Activated CD4-positive, alpha-beta T cell treated with anti-CD3 and anti-CD28 coated beads, Interleukin-2, amount 10 ng/mL, durations not matched to agents 24 days and 14 days (primary cell): ENCODE measurements around the gene NEURL1. TPM values are rescaled to one million over a fixed set of nuclear protein-coding genes. Genes with fewer than 3 reads are reported as not detected.

ENCODE experiments used
- DNase-seq: peaks from one replicate; pipeline ENCODE4 v3.0.0; 2022
- H3K27ac Mint-ChIP-seq: one replicate; pipeline ENCODE4 v1.8.0; 2022; ENCODE audit warnings: mild to moderate bottlenecking, mixed read lengths
- H3K27me3 Mint-ChIP-seq: one replicate; pipeline ENCODE4 v1.8.0; 2022; ENCODE audit warnings: mixed read lengths
- H3K36me3 Mint-ChIP-seq: one replicate; pipeline ENCODE4 v1.8.0; 2022; ENCODE audit warnings: low read depth, mild to moderate bottlenecking, mixed read lengths
- H3K4me1 Mint-ChIP-seq: one replicate; pipeline ENCODE4 v1.8.0; 2021; ENCODE audit warnings: mixed read lengths
- H3K4me3 Mint-ChIP-seq: one replicate; pipeline ENCODE4 v1.8.0; 2022; ENCODE audit warnings: mild to moderate bottlenecking, moderate library complexity, mixed read lengths
- H3K9me3 Mint-ChIP-seq: one replicate; pipeline ENCODE4 v1.8.0; 2021; ENCODE audit warnings: mixed read lengths
- intact Hi-C: fragments of 100-400 bp; cut with micrococcal nuclease; formaldehyde crosslinking; loops from one replicate; pipeline ENCODE4 v1.15.1; 2023
- total RNA-seq: library from RNA; stranded (reverse); gene quantifications from 2 replicates; pipeline ENCODE4 v1.2.3, GENCODE V29; 2022

Gene NEURL1
- total RNA-seq, 1 donor from 2014 or later = 2.8 TPM

DNA sequence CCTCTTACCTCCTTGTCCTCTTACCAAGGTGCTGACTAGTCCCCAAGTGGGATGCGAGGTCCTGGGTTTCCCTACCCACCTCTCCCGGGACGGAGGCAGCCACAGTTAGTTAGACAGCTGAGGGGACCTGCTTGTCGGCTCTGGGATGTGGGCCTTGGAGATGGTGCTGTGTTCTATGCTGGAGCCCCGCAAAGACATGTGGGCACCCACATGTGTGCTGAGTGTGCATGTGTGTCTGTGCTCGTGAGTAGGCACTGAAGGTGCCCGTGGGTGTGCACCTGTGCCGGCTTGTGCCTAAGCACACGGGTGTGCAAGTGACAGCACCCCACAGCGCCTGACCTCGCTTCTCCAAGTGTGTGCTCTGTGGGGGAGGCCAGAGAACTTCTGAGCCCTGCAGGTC lies 62.2 kb downstream of the NEURL1 start:
- no peak for DNase-seq
- Mint-ChIP-seq H3K4me1 (peaks cover 24% of the 10 kb centered on the region), H3K27ac (no peak overlapping the region), H3K9me3 (no peaks in the 10 kb centered on the region), H3K27me3 (peaks cover 42% of the 10 kb centered on the region), H3K4me3 (peak overlapping the region; percentile 53), H3K36me3 (no peaks in the 10 kb centered on the region)
- intact Hi-C loops = no loop called here

DNA sequence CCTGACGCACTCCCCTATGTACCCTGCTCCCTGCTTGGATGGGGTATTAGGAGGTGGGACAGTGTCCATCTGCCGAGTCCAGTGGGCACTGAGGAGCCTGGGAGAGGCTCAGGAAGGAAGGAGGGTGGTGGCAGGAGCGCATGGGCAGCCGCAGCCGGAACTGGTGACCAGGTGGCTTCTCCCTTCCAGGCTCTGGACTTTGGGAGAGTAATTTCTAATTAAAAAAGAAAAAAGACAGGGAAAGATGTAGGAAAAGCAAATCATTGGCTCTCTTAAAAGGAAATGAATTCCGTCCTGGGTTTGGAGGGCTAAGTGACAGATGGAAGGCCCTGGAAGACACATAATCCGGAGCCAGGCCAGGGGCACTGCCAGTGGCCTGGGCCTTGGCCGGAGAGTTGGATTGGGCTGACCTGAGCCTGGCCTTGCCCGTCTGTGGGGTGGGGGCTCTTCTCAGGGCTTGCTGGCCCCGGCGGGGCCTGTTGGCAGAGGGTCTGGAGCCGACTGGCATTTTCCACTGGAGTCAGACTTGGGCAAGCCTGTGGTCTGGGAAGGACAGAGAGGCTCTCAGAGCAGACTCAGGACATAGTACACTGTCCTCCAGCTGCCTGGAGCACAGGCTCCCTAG lies 63.0 kb downstream of the NEURL1 start:
- no peaks in the 10 kb centered on the region for H3K36me3 Mint-ChIP-seq
- intact Hi-C loops = no loop called here
- H3K4me3 Mint-ChIP-seq = no peak overlapping the region
- H3K9me3 Mint-ChIP-seq = no peaks in the 10 kb centered on the region
- DNase-seq = no peak
- H3K27ac Mint-ChIP-seq = no peak overlapping the region
- H3K4me1 Mint-ChIP-seq = peaks cover 24% of the 10 kb centered on the region
- peaks cover 42% of the 10 kb centered on the region for H3K27me3 Mint-ChIP-seq

DNA sequence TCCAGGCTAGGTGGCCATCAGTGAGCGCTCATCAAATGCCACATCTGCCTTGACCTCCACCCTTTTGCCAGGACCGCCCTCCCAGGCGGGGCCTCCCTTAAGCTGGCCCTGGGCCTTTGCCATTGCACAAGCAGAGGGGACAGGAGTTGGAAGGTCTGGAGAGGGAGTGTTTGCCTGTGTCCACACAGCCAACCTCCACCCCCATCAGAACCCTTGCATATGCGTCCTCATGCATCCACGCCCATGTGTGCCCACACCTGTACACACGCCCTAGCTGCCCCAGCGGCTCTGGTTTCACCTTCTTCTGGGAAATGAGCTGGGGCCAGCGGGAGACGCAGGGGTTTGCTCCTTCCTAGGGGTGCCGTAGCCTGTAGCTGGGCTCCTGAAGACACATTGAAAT lies 64.0 kb downstream of the NEURL1 start:
- H3K4me1 Mint-ChIP-seq = peaks cover 22% of the 10 kb centered on the region
- peaks cover 42% of the 10 kb centered on the region for H3K27me3 Mint-ChIP-seq
- no peaks in the 10 kb centered on the region for H3K36me3 Mint-ChIP-seq
- intact Hi-C loops = no loop called here
- DNase-seq = no peak
- no peak overlapping the region for H3K27ac Mint-ChIP-seq
- H3K9me3 Mint-ChIP-seq = no peaks in the 10 kb centered on the region
- H3K4me3 Mint-ChIP-seq = no peak overlapping the region

DNA sequence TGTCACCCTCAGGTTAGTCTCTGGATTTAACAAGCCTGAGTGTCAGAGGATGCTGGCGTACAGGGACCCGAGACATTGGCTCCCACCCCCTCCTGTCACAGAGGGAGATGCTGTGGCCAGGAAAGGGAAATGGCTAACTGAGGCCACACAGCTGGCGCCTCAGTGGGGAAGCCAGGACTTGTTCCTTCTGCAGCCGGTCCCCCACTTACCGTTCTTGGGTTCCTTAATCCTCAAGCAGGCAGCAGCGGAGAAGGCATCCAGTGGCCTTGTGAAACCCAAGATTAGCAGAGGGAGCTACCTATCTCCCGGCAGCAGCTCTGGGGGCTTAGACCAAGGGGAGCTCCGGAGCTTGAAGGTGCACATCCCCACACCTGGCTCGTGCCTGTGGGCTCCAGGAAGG lies 65.4 kb downstream of the NEURL1 start:
- no peak for DNase-seq
- H3K9me3 Mint-ChIP-seq = no peaks in the 10 kb centered on the region
- peaks cover 10% of the 10 kb centered on the region for H3K4me1 Mint-ChIP-seq
- intact Hi-C loops = no loop called here
- peaks cover 40% of the 10 kb centered on the region for H3K27me3 Mint-ChIP-seq
- no peak overlapping the region for H3K27ac Mint-ChIP-seq
- no peak overlapping the region for H3K4me3 Mint-ChIP-seq
- H3K36me3 Mint-ChIP-seq = no peaks in the 10 kb centered on the region

DNA sequence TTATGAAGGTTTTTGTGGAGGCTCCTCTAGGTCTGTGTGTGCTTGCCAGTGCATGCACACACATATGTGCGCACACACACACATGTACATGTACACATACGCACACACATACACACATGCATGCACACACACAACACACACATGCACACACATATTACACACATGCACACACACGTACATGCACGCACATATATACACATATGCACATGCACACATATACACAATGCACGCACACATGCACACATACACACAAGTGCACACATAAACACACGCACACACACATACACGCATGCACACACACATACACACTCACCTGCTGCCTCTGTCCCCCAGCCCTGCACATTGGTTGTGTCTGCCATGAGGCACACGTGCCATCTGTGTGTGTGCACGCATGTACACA lies 66.3 kb downstream of the NEURL1 start:
- Mint-ChIP-seq H3K9me3 (no peaks in the 10 kb centered on the region), H3K36me3 (no peaks in the 10 kb centered on the region), H3K27me3 (peaks cover 32% of the 10 kb centered on the region), H3K27ac (no peak overlapping the region), H3K4me3 (no peak overlapping the region), H3K4me1 (peaks cover 1% of the 10 kb centered on the region)
- intact Hi-C loops = no loop called here
- no peak for DNase-seq

DNA sequence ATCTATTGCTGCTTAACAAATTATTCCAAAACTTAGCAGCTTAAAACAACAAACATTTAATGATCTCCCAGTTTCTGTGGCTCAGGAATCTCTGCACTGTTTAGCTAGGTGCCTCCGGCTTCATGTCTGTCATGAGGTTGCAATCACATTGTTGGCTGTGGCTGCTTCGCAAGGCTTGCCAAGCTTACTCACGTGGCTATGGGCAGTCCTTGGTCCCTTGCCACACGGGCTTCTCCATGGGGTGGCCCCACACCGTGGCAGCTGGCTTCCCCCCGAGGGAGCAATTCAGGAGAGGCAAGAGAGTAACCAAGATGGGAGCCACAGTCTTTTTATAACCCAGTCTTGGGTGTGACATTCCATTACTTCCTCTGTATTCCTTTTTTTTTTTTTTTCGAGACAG lies 67.4 kb downstream of the NEURL1 start:
- H3K9me3 Mint-ChIP-seq = no peaks in the 10 kb centered on the region
- no peaks in the 10 kb centered on the region for H3K4me1 Mint-ChIP-seq
- DNase-seq = no peak
- H3K27ac Mint-ChIP-seq = no peak overlapping the region
- H3K27me3 Mint-ChIP-seq = peaks cover 25% of the 10 kb centered on the region
- no peak overlapping the region for H3K4me3 Mint-ChIP-seq
- intact Hi-C loops = no loop called here
- no peaks in the 10 kb centered on the region for H3K36me3 Mint-ChIP-seq

DNA sequence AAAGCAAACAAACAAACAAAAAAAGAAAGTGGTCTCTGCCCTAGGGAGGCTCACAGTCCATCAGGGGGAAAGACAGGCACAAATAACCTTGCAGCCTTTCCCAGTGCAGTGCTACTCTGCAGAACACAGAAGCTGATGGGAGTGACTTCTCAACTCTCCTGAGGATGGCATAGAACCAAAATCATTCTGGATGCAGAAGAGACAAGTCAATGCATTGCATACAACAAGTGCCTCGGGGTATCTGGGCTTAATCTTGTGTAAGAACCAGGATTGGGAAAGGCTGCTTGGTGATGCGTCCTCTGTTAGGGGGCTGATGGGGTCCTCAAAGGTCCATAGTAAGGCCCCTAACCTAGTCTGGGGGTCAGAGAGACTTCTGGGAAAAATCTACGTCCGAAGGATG lies 68.9 kb downstream of the NEURL1 start:
- DNase-seq = no peak
- Mint-ChIP-seq H3K9me3 (no peaks in the 10 kb centered on the region), H3K4me1 (no peaks in the 10 kb centered on the region), H3K27ac (no peak overlapping the region), H3K4me3 (no peak overlapping the region), H3K27me3 (peaks cover 17% of the 10 kb centered on the region), H3K36me3 (no peaks in the 10 kb centered on the region)
- intact Hi-C loops = no loop called here

DNA sequence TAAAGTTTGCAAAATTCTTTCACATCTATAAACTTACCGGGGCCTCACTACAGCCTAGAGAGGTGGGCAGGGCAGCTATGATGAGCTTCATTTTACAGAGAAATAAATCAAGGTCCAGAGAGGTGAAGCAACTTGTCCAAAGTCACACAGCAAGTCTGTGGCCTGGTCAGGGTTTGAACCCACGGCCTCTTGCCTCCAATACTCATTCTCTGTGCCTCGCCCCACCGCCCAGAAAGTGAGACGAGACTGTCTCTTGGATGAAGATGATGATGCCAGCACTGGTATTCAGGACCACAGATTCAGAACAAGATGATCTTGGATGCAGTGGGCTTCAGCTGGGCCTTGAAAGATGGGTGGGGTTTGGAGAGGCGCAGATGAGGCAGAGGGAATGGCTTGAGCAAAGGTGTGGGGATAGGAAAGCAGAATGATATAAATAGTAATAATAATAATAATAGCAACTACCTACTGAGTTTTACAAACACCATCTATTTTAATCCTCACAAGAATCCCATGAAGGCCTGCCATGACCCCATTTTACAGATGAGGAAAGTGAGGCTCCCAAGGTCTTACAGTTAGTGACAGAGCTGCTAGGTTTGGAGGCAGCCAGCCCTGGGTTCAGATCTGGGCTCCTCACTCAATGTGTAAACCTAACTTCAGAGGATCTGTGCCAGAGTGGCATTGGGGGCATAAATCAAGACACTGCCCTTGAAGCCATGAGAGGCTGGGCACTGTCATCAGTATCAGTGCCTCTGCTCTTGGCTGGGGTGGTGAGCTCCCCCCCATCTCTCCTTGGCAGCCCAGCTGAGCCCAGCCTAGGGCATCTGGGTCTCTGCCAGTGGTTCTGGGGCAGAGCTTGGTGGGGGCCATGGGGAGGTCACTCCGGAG lies 70.0 kb downstream of the NEURL1 start:
- no peak for DNase-seq
- Mint-ChIP-seq H3K27me3 (peaks cover 12% of the 10 kb centered on the region), H3K4me1 (no peaks in the 10 kb centered on the region), H3K4me3 (no peak overlapping the region), H3K36me3 (no peaks in the 10 kb centered on the region), H3K27ac (no peak overlapping the region), H3K9me3 (no peaks in the 10 kb centered on the region)
- intact Hi-C loops = no loop called here

DNA sequence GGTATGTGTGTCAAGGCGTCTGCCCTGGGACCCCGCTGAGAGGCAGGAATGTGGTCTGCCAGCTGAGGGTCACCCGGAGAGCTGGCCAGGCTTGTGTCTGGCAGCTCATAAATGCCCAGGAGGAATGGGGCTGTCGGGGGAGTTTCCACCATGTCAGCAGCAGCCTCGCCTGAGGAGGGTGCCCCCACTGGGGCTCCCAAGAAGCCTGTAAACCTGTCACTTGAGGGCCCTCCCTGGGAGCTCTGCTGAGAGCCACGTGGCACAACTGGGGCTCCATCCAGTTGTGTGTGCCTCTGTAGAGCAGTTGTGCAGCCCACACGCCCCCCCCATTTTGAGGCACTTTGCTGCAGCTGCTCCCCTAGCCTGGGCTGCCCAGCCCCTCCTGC lies 70.6 kb downstream of the NEURL1 start:
- DNase-seq = no peak
- Mint-ChIP-seq H3K27me3 (peaks cover 11% of the 10 kb centered on the region), H3K4me1 (no peaks in the 10 kb centered on the region), H3K27ac (no peak overlapping the region), H3K9me3 (no peaks in the 10 kb centered on the region), H3K36me3 (no peaks in the 10 kb centered on the region), H3K4me3 (no peak overlapping the region)
- intact Hi-C loops = no loop called here

DNA sequence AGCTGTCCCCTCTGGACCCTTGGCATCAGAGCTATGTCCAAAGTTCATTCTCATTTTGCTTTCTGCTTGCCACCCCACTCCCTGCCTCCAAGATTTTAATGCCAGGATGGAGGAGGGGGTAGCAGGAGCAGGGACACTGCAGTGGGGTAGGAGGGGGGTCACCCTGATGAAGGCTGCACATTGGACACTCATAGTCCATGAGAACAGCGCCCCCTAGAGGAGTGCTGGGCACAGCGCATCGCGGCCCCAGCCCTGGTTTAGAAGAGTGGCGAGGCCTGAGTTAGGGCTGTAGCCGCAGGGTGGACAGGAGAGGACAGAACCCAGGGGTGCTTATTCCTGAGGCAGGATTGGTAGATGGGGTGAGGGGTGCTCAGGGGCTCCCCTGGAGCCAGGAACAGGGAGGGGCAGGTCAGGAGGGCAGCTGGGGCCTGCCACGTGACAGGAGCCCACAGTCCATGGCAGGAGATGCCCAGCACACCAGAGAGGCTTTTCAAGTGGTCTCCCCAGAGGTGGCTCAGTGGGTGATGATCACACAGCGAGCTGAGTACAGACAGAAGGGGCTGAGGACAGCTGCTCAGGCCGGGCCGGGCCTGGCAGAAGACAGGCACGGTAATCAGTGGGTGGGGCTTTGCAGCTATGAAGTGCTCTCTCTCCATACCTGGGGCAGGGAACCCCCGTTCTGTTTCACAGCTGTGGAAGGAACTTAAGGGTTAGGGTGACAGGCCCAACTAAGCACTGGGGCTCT lies 71.4 kb downstream of the NEURL1 start:
- no peaks in the 10 kb centered on the region for H3K36me3 Mint-ChIP-seq
- H3K4me1 Mint-ChIP-seq = no peaks in the 10 kb centered on the region
- peaks cover 9% of the 10 kb centered on the region for H3K27me3 Mint-ChIP-seq
- H3K9me3 Mint-ChIP-seq = no peaks in the 10 kb centered on the region
- peak; percentile 84 for DNase-seq
- intact Hi-C loops = no loop called here
- H3K27ac Mint-ChIP-seq = no peak overlapping the region
- H3K4me3 Mint-ChIP-seq = no peak overlapping the region

DNA sequence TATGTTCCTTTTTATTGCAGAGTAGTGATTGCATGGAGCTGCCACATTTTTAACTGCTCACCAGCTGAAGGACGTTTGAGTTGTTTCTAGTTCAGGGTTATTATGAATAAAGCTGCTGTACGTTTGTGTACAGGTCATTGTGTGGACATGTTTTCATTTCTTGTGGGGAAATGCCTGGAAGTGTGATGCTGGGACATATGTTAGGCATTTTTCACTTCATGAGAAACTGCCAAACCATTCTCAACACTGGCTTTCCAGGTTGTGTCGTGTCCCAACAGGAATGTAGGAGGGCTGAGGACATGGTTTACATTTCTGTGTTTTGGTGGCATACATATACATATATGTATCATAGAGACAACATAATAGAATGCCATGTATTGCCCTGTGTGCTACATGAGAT lies 73.0 kb downstream of the NEURL1 start:
- H3K36me3 Mint-ChIP-seq = no peaks in the 10 kb centered on the region
- no peaks in the 10 kb centered on the region for H3K9me3 Mint-ChIP-seq
- DNase-seq = no peak
- no peak overlapping the region for H3K4me3 Mint-ChIP-seq
- H3K27me3 Mint-ChIP-seq = peaks cover 8% of the 10 kb centered on the region
- intact Hi-C loops = no loop called here
- no peaks in the 10 kb centered on the region for H3K4me1 Mint-ChIP-seq
- H3K27ac Mint-ChIP-seq = no peak overlapping the region

DNA sequence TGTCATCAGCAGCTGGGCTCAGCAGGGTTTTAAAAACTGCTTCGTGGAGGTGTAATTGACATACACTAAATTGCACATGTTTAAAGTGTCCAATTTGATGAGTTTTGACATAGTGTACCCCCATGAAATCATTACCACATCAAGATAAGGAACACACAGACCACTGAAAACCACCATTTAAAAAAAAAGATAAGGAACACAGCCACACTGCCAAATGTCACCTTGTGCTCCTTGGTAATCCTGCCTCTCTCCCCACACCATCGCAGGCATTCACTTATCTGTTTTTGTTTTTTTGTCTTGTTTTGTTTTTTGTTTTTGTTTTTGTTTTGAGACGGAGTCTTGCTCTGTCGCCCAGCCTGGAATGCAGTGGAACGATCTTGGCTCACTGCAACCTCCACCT lies 75.0 kb downstream of the NEURL1 start:
- no peaks in the 10 kb centered on the region for H3K36me3 Mint-ChIP-seq
- no peak overlapping the region for H3K27ac Mint-ChIP-seq
- H3K9me3 Mint-ChIP-seq = no peaks in the 10 kb centered on the region
- DNase-seq = no peak
- H3K4me3 Mint-ChIP-seq = no peak overlapping the region
- intact Hi-C loops = no loop called here
- H3K4me1 Mint-ChIP-seq = no peaks in the 10 kb centered on the region
- peaks cover 6% of the 10 kb centered on the region for H3K27me3 Mint-ChIP-seq

DNA sequence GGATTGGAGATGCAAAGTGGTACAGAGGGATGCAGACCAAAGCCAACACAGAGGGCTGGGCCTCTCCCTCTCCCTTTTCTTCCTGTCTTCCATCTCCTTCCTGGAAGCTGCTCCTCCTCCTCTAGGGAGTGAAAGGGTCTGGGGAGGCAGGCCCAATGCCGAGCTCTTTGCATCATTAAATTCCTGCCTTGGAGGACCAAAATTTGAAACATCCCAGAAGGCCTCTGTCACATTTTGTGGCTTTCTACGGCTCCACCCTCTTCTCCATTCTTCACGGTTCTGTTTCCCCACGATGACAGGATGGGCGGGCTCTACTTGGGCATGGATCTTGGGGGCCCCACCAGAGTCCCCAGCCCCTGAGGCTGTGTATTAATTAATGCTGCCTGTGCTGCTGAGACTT lies 76.4 kb downstream of the NEURL1 start:
- Mint-ChIP-seq H3K27ac (no peak overlapping the region), H3K4me1 (peaks cover 2% of the 10 kb centered on the region), H3K27me3 (peaks cover 9% of the 10 kb centered on the region), H3K36me3 (no peaks in the 10 kb centered on the region), H3K9me3 (no peaks in the 10 kb centered on the region), H3K4me3 (no peak overlapping the region)
- intact Hi-C loops = no loop called here
- DNase-seq = no peak
